ENCODE results near the gene HS3ST1.

Gene HS3ST1

GRCh38 chr4:11393551-11393950 lies 35.1 kb downstream of the HS3ST1 start:
- TF ChIP-seq TAF1 (IDR thresholded peaks at IDR 0.05; ENCODE audit: borderline replicate concordance, insufficient read depth, low read length) (no peak), REST (IDR thresholded peaks at IDR 0.05; ENCODE audit: insufficient read depth in 1 of 2, low read depth in 2 of 2, low read length in 2 of 2) (no peak), SIN3A (IDR thresholded peaks at IDR 0.05; ENCODE audit: borderline replicate concordance, insufficient read depth, low read length) (no peak), FOXP2 (optimal IDR thresholded peaks at IDR 0.05; ENCODE audit: borderline replicate concordance, extremely low read depth, extremely low read length, insufficient read depth) (no peak), POLR2AphosphoS5 (IDR thresholded peaks at IDR 0.05; ENCODE audit: low read depth, low read length) (no peak)

GRCh38 chr4:11376571-11376970 lies 52.1 kb downstream of the HS3ST1 start:
- TF ChIP-seq REST (IDR thresholded peaks at IDR 0.05; ENCODE audit: insufficient read depth in 1 of 2, low read depth in 2 of 2, low read length in 2 of 2) = no peak
- no peak for TF ChIP-seq TAF1 (IDR thresholded peaks at IDR 0.05; ENCODE audit: borderline replicate concordance, insufficient read depth, low read length)
- no peak for TF ChIP-seq SIN3A (IDR thresholded peaks at IDR 0.05; ENCODE audit: borderline replicate concordance, insufficient read depth, low read length)
- TF ChIP-seq POLR2AphosphoS5 (IDR thresholded peaks at IDR 0.05; ENCODE audit: low read depth, low read length) = no peak
- no peak for TF ChIP-seq FOXP2 (optimal IDR thresholded peaks at IDR 0.05; ENCODE audit: borderline replicate concordance, extremely low read depth, extremely low read length, insufficient read depth)

DNA sequence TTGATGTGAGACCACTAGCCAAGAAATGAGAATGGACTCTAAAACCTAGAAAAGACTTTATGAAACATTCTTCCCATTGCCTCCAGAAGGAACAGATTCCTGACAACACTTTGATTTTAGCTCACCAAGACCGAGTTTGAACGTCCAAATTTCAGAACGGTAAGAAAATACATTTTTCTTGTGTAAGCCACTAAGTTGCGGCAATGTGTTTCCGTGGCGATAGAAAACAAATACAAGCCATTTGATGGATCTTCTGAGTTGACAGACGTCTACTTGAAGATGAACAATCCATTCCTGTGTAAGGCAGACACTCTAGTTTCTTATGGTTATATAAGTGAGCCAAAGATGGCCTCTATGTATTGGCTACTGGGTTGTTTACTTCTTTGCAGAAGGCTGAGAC lies 52.5 kb downstream of the HS3ST1 start:
- no peak for TF ChIP-seq TAF1 (IDR thresholded peaks at IDR 0.05; ENCODE audit: borderline replicate concordance, insufficient read depth, low read length)
- TF ChIP-seq POLR2AphosphoS5 (IDR thresholded peaks at IDR 0.05; ENCODE audit: low read depth, low read length) = no peak
- TF ChIP-seq FOXP2 (optimal IDR thresholded peaks at IDR 0.05; ENCODE audit: borderline replicate concordance, extremely low read depth, extremely low read length, insufficient read depth) = no peak
- no peak for TF ChIP-seq SIN3A (IDR thresholded peaks at IDR 0.05; ENCODE audit: borderline replicate concordance, insufficient read depth, low read length)
- TF ChIP-seq REST (IDR thresholded peaks at IDR 0.05; ENCODE audit: insufficient read depth in 1 of 2, low read depth in 2 of 2, low read length in 2 of 2) = no peak

GRCh38 chr4:11368701-11369115 lies 60.0 kb downstream of the HS3ST1 start:
- TF ChIP-seq FOXP2 (optimal IDR thresholded peaks at IDR 0.05; ENCODE audit: borderline replicate concordance, extremely low read depth, extremely low read length, insufficient read depth) = no peak
- no peak for TF ChIP-seq TAF1 (IDR thresholded peaks at IDR 0.05; ENCODE audit: borderline replicate concordance, insufficient read depth, low read length)
- no peak for TF ChIP-seq POLR2AphosphoS5 (IDR thresholded peaks at IDR 0.05; ENCODE audit: low read depth, low read length)
- TF ChIP-seq REST (IDR thresholded peaks at IDR 0.05; ENCODE audit: insufficient read depth in 1 of 2, low read depth in 2 of 2, low read length in 2 of 2) = no peak
- TF ChIP-seq SIN3A (IDR thresholded peaks at IDR 0.05; ENCODE audit: borderline replicate concordance, insufficient read depth, low read length) = no peak

DNA sequence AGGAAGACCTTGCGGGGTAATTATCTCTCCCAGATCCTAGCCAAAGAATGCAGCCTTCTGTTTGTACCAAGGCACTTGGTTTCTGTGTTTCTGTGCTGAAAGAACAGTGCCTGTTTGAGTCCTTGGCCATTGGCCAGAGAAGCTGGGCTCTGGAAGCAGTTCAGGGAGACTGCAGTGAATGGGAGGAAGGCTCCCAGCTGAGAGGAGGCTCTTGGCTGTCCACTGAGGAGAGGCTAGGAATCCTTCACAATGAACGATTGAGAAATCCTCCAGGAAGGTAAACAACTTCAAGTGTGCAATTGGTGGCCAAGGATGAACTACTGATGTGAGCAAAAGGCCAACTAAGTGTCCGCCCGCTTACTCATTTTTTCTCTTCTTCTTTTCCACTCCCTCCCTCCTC lies 61.3 kb downstream of the HS3ST1 start:
- no peak for TF ChIP-seq TAF1 (IDR thresholded peaks at IDR 0.05; ENCODE audit: borderline replicate concordance, insufficient read depth, low read length)
- TF ChIP-seq POLR2AphosphoS5 (IDR thresholded peaks at IDR 0.05; ENCODE audit: low read depth, low read length) = 0 out of 2 replicates have a peak, but pooled peaks have one; percentile 47
- peak in 1 of 2 experiments; percentile 60; a peak in 1 of 4 replicates for TF ChIP-seq REST (IDR thresholded peaks at IDR 0.05; ENCODE audit: insufficient read depth in 1 of 2, low read depth in 2 of 2, low read length in 2 of 2)
- peak; percentile 11 for TF ChIP-seq FOXP2 (optimal IDR thresholded peaks at IDR 0.05; ENCODE audit: borderline replicate concordance, extremely low read depth, extremely low read length, insufficient read depth)
- no peak for TF ChIP-seq SIN3A (IDR thresholded peaks at IDR 0.05; ENCODE audit: borderline replicate concordance, insufficient read depth, low read length)
